Right lobe of liver (tissue), 4 donors: ENCODE data around the gene CRTC2.

ENCODE experiments used
- CTCF ChIP-seq, 4 donors: fragments of 200-600 bp in 3 of 4; fragments of 450-650 bp in 1 of 4; IDR thresholded peaks; one replicate each; pipeline versions ENCODE4 v1.5.1 to v1.8.0; 2016 to 2022; ENCODE audit warnings: antibody characterized with exemption in 4 of 4, mild to moderate bottlenecking in 2 of 4
- POLR2A ChIP-seq: fragments of 450-650 bp; IDR thresholded peaks from one replicate; pipeline ENCODE4 v1.6.1; 2017; ENCODE audit warnings: antibody characterized with exemption, mild to moderate bottlenecking
- donor health status: DM: no; HTN: no; CAD: no.
- donor health status: DM: no; HTN: no; CAD: no.
- donor health status: DM: no; HTN: yes; CAD: no.

GRCh38 chr1:153922972-153923925 is 35.2 kb downstream of the CRTC2 start, which contains the start of gene GATAD2B:
- TF ChIP-seq POLR2A (no peak), CTCF (IDR thresholded peaks at IDR 0.05) (no peak)
